DOHH2 (cell line): ENCODE data around the gene FADD.

Source experiments
- H3F3A ChIP-seq: fragments of 200-600 bp; sonication (generic), shearing (Covaris generic); 2 replicates; pipeline ENCODE4 v1.6.0; 2016; ENCODE audit warnings: antibody characterized with exemption, mild to moderate bottlenecking; ENCODE audit not compliant: control insufficient read depth, insufficient read depth
- H3K27ac ChIP-seq: fragments of 200-600 bp; sonication (generic); 2 replicates; pipeline ENCODE4 v1.5.1; 2014; ENCODE audit warnings: low read depth, mild to moderate bottlenecking, low read length, moderate library complexity
- H3K27me3 ChIP-seq: fragments of 200-600 bp; sonication (generic); 2 replicates; pipeline ENCODE4 v1.6.1; 2014; ENCODE audit warnings: mild to moderate bottlenecking, low read length, mixed read lengths; ENCODE audit not compliant: control insufficient read depth
- H3K36me3 ChIP-seq: fragments of 200-600 bp; sonication (generic); 2 replicates; pipeline ENCODE4 v1.6.1; 2014; ENCODE audit warnings: mild to moderate bottlenecking, low read length, moderate library complexity, mixed read lengths; ENCODE audit not compliant: control insufficient read depth
- H3K4me1 ChIP-seq: fragments of 200-600 bp; sonication (generic); 2 replicates; pipeline ENCODE4 v1.6.1; 2014; ENCODE audit warnings: mild to moderate bottlenecking, low read length, mixed read lengths; ENCODE audit not compliant: control insufficient read depth
- H3K4me2 ChIP-seq: fragments of 200-600 bp; sonication (generic); 2 replicates; pipeline ENCODE4 v1.6.0; 2014; ENCODE audit warnings: mild to moderate bottlenecking, low read length, moderate library complexity
- H3K4me3 ChIP-seq: fragments of 200-600 bp; sonication (generic); 2 replicates; pipeline ENCODE4 v1.5.1; 2014; ENCODE audit warnings: mild to moderate bottlenecking, low read length, mixed read lengths
- H3K79me2 ChIP-seq: fragments of 200-600 bp; sonication (generic); 2 replicates; pipeline ENCODE4 v1.6.1; 2014; ENCODE audit warnings: mild to moderate bottlenecking, low read length, mixed read lengths; ENCODE audit not compliant: control insufficient read depth
- H3K9me2 ChIP-seq: fragments of 200-600 bp; sonication (generic); replicated peaks from 2 replicates; pipeline ENCODE4 v1.6.1; 2014; ENCODE audit warnings: mild to moderate bottlenecking, low read length, mixed read lengths; ENCODE audit not compliant: control insufficient read depth
- H3K9me3 ChIP-seq: fragments of 200-600 bp; sonication (generic); 2 replicates; pipeline ENCODE4 v1.6.1; 2014; ENCODE audit warnings: antibody characterized with exemption, low read length, mixed read lengths; ENCODE audit not compliant: control insufficient read depth, insufficient read depth
- H4K20me1 ChIP-seq: fragments of 200-600 bp; sonication (generic); 2 replicates; pipeline ENCODE4 v1.6.0; 2014; ENCODE audit warnings: low read depth, mild to moderate bottlenecking, antibody characterized with exemption, low read length, moderate library complexity; ENCODE audit not compliant: control insufficient read depth, insufficient read depth
- EZH2phosphoT487 ChIP-seq: fragments of 200-600 bp; sonication (generic); IDR thresholded peaks from 2 replicates; pipeline ENCODE4 v1.6.1; 2017; ENCODE audit warnings: borderline replicate concordance, mild to moderate bottlenecking, antibody characterized with exemption, low read length, moderate library complexity, mixed read lengths
- TF ChIP-seq, protein P1 (sequence below): fragments of 200-600 bp; sonication (generic); IDR thresholded peaks from one replicate; pipeline ENCODE4 v1.5.1; 2014; ENCODE audit warnings: antibody characterized with exemption, mild to moderate bottlenecking, low read depth, low read length; ENCODE audit not compliant: poor library complexity, severe bottlenecking

The FADD gene, protein sequence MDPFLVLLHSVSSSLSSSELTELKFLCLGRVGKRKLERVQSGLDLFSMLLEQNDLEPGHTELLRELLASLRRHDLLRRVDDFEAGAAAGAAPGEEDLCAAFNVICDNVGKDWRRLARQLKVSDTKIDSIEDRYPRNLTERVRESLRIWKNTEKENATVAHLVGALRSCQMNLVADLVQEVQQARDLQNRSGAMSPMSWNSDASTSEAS

DNA sequence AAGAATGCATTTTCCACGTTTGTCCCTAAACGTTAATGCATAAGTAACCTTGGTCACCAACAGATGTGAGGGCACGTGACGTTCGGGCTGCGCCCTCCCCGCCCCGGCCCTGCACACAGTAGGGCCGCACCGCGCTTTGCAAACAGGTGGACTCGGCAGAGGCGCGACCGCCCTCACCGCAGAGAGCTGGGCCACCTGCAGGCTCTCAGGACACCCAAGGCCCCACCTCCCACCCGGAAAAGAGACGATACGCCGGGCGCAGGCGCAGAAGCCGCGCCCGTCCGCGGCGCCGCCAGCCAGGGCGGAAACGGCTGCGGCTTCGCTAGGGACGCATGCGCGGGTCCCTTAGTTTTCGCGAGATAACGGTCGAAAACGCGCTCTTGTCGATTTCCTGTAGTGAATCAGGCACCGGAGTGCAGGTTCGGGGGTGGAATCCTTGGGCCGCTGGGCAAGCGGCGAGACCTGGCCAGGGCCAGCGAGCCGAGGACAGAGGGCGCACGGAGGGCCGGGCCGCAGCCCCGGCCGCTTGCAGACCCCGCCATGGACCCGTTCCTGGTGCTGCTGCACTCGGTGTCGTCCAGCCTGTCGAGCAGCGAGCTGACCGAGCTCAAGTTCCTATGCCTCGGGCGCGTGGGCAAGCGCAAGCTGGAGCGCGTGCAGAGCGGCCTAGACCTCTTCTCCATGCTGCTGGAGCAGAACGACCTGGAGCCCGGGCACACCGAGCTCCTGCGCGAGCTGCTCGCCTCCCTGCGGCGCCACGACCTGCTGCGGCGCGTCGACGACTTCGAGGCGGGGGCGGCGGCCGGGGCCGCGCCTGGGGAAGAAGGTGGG, at the start of gene FADD:
Gene FADD (plus strand): TSS at position 377 of the 831 bp plus-strand sequence. CDS start 164 bp downstream, at position 541.
- Histone ChIP-seq H3K9me2 (no peaks in the 10 kb centered on the region), H4K20me1 (peaks cover 34% of the 10 kb centered on the region; the same call in 1 of the 2 replicates), H3K9me3 (no peaks in the 10 kb centered on the region), H3K4me2 (peak within 1 kb of the TSS; percentile 88), H3K27ac (peak within 1 kb of the TSS; percentile 64), H3K4me1 (peaks cover 24% of the 10 kb centered on the region), H3F3A (no peaks in the 10 kb centered on the region), H3K27me3 (no peaks in the 10 kb centered on the region), H3K36me3 (peaks cover 47% of the 10 kb centered on the region), H3K79me2 (peaks cover 48% of the 10 kb centered on the region), H3K4me3 (peak within 1 kb of the TSS; percentile 98)
- TF ChIP-seq, protein P1, sequence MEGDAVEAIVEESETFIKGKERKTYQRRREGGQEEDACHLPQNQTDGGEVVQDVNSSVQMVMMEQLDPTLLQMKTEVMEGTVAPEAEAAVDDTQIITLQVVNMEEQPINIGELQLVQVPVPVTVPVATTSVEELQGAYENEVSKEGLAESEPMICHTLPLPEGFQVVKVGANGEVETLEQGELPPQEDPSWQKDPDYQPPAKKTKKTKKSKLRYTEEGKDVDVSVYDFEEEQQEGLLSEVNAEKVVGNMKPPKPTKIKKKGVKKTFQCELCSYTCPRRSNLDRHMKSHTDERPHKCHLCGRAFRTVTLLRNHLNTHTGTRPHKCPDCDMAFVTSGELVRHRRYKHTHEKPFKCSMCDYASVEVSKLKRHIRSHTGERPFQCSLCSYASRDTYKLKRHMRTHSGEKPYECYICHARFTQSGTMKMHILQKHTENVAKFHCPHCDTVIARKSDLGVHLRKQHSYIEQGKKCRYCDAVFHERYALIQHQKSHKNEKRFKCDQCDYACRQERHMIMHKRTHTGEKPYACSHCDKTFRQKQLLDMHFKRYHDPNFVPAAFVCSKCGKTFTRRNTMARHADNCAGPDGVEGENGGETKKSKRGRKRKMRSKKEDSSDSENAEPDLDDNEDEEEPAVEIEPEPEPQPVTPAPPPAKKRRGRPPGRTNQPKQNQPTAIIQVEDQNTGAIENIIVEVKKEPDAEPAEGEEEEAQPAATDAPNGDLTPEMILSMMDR: no peak
- no peak for TF ChIP-seq EZH2phosphoT487

DNA sequence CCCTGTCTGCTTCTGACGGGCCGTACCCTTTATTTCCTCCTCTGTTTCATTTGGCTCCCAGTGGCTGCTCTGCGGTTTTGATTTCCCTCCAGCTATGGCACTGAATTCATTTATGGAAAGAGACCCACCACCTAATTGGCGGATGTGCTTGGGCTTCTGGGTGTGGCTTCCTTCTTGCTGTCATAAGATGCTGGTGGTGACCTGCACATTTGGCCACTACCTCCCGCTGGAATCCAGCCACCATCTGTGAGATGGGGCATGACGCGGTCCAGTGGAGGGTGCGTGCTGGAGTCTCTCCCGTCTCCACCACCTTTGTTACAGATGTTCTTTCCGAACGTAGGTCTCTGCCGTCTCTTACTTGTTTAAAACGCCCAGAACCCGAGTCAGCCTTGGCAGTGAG, 47.7 kb upstream of the FADD start:
- no peak for TF ChIP-seq EZH2phosphoT487
- TF ChIP-seq, protein P1: no peak
- Histone ChIP-seq H3K79me2 (no peaks in the 10 kb centered on the region), H3K9me3 (no peaks in the 10 kb centered on the region), H4K20me1 (no peaks in the 10 kb centered on the region), H3K4me2 (no peak overlapping the region), H3K27me3 (no peaks in the 10 kb centered on the region), H3F3A (no peaks in the 10 kb centered on the region), H3K9me2 (no peaks in the 10 kb centered on the region), H3K27ac (no peak overlapping the region), H3K4me1 (no peaks in the 10 kb centered on the region), H3K4me3 (no peak overlapping the region), H3K36me3 (no peaks in the 10 kb centered on the region)

DNA sequence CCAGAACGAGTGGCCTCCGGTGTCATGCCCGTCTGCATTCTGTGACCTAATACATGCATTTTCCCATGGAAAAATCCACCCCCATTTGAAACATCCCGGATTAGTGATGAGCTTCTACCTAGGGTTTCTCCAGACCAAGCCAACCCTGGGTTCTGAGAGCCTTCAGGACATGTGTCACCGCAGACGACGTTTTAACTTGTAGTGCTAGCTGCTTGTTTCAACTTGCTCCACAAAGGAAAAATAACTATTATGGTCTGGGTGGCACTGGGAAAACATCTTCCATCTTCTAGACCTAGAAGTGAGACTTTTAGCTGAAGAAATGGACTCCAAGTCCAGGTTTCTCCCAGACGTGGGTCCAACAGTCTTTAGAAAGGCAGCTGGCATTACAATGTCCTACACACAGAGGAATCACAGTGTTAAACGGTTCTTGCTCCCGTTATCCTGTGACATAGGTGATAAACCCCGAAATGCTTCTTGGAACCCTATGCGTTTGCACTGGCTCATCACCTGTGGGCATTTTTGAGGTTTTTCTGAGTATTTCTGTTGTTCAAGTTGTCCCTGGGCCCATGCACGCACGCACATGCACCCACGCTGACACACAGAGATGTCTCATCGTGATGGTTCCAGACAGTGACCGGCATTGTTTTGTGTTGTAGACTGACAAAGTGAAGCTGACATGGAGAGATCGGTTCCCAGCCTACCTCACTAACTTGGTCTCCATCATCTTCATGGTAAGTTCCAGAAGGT, 46.6 kb upstream of the FADD start:
- H4K20me1 ChIP-seq: no peaks in the 10 kb centered on the region
- no peaks in the 10 kb centered on the region for H3K4me1 ChIP-seq
- TF ChIP-seq EZH2phosphoT487: no peak
- TF ChIP-seq, protein P1: no peak
- no peaks in the 10 kb centered on the region for H3K36me3 ChIP-seq
- no peaks in the 10 kb centered on the region for H3F3A ChIP-seq
- H3K4me3 ChIP-seq: no peak overlapping the region
- H3K9me3 ChIP-seq: no peaks in the 10 kb centered on the region
- H3K27me3 ChIP-seq: no peaks in the 10 kb centered on the region
- H3K27ac ChIP-seq: no peak overlapping the region
- H3K79me2 ChIP-seq: no peaks in the 10 kb centered on the region
- no peak overlapping the region for H3K4me2 ChIP-seq
- no peaks in the 10 kb centered on the region for H3K9me2 ChIP-seq
